D721Med (cell line): ENCODE measurements around the gene ZC3H12C.
"Not testable (repeated sequence)": the region's sequence is repeated elsewhere in the genome, so short reads cannot be mapped to it uniquely, and the experiment has no call there.

Experiments used
- DNase-seq: peaks from one replicate; pipeline ENCODE4 v3.0.0; 2011; ENCODE audit warnings: low spot score; ENCODE audit not compliant: insufficient read length
- FAIRE-seq: peaks from 2 replicates; lab custom pipeline; 2011; peaks lifted over from hg19 to GRCh38; lab: Jason Lieb, UNC
- TF ChIP-seq, protein P1 (sequence below): IDR thresholded peaks from 2 replicates; pipeline ENCODE4 v1.5.1; 2012; ENCODE audit warnings: mild to moderate bottlenecking, control low read depth; ENCODE audit not compliant: insufficient read depth; ENCODE audit errors: missing control alignments

Gene ZC3H12C

DNA sequence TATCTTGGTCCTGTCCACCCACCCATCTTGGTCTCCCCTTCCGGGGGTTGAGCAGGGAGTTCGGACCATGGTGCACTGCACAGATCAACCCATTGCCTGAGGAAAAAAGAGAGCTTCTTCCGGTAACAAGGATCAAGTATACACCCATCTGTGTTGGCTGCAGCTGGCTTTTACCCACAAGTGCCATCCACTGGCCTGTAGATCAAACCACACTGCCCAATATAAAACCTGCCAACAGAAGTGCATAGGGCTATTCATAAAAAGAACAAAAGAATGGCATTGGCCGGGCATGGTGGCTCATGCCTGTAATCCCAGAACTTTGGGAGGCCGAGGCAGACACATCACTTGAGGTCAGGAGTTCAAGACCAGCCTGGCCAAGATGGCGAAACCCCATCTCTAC lies 94.5 kb downstream of the ZC3H12C start:
- FAIRE-seq: no peak
- DNase-seq: no peak
- TF ChIP-seq, protein P1, sequence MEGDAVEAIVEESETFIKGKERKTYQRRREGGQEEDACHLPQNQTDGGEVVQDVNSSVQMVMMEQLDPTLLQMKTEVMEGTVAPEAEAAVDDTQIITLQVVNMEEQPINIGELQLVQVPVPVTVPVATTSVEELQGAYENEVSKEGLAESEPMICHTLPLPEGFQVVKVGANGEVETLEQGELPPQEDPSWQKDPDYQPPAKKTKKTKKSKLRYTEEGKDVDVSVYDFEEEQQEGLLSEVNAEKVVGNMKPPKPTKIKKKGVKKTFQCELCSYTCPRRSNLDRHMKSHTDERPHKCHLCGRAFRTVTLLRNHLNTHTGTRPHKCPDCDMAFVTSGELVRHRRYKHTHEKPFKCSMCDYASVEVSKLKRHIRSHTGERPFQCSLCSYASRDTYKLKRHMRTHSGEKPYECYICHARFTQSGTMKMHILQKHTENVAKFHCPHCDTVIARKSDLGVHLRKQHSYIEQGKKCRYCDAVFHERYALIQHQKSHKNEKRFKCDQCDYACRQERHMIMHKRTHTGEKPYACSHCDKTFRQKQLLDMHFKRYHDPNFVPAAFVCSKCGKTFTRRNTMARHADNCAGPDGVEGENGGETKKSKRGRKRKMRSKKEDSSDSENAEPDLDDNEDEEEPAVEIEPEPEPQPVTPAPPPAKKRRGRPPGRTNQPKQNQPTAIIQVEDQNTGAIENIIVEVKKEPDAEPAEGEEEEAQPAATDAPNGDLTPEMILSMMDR: no peak

DNA sequence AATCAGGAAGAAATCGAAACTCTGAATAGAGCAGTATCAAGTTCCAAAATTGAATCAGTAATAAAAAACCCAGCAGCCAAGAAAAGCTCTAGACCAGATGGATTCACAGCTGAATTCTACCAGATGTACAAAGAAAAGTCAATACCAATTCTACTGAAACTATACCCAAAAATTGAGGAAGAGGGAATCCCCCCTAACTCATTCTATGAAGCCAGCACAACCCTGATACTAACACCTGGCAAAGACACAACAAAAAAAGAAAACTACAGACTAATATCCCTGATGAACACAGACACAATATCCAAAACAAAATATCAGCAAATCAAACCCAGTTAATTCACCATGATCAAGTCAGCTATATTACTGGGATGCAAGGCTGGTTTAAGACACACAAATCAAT lies 97.7 kb downstream of the ZC3H12C start:
- TF ChIP-seq, protein P1: no peak
- DNase-seq (no peak), FAIRE-seq (no peak)

DNA sequence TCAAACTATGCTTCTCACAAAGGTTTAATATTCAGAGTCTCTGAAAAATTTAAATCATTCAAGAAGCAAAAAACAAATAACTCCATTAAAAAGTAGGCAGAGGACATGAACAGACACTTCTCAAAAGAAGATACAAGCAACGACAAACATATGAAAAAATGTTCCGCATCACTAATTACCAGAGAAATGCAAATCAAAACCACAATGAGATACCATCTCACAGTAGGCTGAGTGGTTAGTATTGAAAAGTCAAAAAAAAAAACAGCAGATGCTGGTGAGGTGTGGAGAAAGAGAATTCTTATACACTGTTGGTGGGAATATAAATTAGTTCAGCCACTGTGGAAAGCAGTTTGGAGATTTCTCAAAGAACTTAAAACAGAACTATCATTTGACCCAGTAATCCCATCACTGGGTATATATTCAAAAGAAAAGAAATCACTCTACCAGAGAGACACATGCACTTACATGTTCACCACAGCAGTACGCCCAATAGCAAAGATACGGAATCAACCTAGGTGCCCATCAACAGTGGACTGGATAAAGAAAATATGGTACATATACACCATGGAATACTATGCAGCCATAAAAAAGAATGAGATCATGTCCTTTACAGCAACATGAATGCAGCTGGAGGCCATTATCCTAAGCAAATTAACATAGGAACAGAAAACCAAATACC lies 99.6 kb downstream of the ZC3H12C start:
- FAIRE-seq, DNase-seq: not testable (repeated sequence)

DNA sequence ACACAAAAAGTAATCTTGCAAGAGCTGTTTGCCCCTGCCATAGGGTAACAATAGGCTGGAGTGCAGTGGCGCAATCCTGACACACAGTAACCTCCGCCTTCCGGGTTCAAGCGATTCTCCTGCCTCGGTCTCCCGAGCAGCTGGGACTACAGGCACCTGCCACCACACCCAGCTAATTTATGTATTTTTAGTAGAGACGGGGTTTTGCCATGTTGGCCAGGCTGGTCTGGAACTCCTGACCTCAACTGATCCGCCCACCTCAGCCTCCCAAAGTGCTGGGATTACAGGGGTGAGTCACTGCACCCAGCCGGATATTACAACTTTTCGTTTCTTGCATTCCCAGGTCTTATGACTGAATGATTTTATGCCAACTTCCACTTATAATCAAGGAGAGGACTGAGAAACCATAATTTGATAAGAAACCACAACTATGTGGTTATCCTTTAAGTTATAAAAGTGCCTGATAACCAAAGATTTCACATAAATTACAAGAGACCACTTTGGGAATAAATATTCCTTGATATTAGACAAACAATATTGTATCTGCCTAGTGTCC lies 101.1 kb downstream of the ZC3H12C start:
- not testable (repeated sequence) for FAIRE-seq, DNase-seq

DNA sequence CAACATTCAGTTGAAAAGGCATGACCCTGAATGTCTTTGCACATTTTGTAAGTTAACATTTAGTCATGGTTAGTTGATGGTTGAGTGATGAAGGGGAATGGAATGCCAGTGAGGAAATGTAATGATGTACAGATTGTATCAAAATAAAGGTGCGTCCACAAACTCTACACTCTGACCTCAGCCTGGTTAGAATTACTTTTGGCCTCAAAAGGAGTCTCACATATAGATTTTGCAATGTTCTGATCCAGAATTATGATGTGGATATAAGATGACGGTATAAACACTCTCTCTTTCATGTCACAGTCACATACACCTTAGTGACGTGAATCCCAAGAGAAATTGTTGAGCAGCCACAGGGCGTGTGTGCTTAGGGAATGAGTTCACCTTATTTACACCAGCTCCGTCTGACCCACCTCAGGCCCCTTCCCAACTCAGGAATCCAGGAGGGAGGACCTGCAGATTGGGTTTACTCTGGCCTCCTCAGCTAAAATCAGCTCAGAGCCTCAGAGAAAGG lies 103.1 kb downstream of the ZC3H12C start:
- DNase-seq (no peak), FAIRE-seq (no peak)
- TF ChIP-seq, protein P1: no peak

DNA sequence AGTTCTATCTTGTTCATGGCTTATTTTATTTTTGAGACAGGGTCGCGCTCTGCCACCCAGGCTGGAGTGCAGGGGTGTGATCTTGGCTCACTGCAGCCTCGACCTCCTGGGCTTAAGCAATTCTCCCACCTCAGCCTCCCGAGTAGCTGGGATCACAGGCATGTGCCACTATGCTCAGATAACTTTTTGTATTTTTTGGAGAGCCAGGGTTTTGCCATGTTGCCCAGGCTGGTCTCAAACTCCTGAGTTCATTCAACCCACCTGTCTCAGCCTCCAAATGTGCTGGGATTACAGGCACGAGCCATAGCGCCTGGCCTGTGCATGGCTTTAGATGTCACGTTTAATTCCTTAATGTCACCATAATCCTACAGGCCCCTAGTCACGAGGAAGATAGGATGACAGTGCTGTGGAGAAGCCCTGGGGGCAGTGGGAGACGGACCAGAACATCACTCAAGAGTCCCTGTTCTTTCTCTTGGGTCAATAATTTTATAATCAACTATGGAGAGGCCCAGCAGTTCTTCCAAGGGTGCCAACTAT lies 103.8 kb downstream of the ZC3H12C start:
- FAIRE-seq (no peak), DNase-seq (no peak)
- TF ChIP-seq, protein P1: no peak

DNA sequence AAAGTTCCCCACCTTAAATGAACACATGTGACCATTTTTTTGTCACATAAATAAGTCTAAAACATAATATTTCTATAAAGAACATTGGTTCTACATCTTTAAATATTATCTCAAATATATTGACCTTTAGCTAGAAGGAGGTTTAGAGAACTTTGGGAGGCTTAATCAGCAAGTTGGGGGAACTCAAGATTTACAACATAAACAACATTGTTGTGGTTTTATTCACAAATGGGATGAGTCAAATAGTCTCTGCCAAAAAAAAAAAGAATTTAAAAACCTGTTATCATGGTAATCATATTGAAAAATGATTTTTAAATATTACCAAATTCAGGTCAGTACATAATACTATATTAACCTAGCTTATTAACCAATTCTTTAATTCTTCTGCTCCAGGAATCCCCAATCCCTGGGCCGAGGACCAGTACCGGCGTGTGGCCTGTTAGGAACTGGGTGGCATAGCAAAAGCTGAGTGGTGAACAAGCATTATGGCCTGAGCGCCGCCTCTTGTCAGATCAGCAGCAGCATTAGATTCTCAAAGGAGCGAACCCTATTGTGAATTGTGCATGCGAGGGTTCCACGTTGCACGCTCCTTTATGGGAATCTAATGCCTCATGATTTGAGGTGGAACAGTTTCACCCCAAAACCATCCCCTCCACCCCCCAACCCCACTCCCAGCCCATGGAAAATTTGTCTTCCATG lies 105.0 kb downstream of the ZC3H12C start:
- FAIRE-seq: no peak
- TF ChIP-seq, protein P1: no peak
- no peak for DNase-seq
